Measurements from ENCODE around the gene FMN2. TPM values are rescaled to one million over a fixed set of nuclear protein-coding genes. Genes with fewer than 3 reads are reported as not detected.

The FMN2 gene
- total RNA-seq, 1 donor from 2014 or later: 3.5 TPM

- peaks cover 7% of the 10 kb centered on the region for H3K9me3 Mint-ChIP-seq (ENCODE audit: low read depth)
- no peak for DNase-seq (ENCODE audit: low spot score)
- peaks cover 17% of the 10 kb centered on the region for H3K4me1 Mint-ChIP-seq (ENCODE audit: low read depth)
- H3K27me3 Mint-ChIP-seq (ENCODE audit: low read depth): no peaks in the 10 kb centered on the region
- H3K27ac Mint-ChIP-seq (ENCODE audit: unreplicated experiment): no peak overlapping the region
- TF ChIP-seq, protein P1, sequence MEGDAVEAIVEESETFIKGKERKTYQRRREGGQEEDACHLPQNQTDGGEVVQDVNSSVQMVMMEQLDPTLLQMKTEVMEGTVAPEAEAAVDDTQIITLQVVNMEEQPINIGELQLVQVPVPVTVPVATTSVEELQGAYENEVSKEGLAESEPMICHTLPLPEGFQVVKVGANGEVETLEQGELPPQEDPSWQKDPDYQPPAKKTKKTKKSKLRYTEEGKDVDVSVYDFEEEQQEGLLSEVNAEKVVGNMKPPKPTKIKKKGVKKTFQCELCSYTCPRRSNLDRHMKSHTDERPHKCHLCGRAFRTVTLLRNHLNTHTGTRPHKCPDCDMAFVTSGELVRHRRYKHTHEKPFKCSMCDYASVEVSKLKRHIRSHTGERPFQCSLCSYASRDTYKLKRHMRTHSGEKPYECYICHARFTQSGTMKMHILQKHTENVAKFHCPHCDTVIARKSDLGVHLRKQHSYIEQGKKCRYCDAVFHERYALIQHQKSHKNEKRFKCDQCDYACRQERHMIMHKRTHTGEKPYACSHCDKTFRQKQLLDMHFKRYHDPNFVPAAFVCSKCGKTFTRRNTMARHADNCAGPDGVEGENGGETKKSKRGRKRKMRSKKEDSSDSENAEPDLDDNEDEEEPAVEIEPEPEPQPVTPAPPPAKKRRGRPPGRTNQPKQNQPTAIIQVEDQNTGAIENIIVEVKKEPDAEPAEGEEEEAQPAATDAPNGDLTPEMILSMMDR (IDR thresholded peaks at IDR 0.05): no peak
- H3K4me3 Mint-ChIP-seq (ENCODE audit: unreplicated experiment): no peak overlapping the region
- H3K36me3 Mint-ChIP-seq (ENCODE audit: low read depth): no peaks in the 10 kb centered on the region
Measured at GRCh38 chr1:240394353-240394752, 302.7 kb downstream of the FMN2 start.

DNA sequence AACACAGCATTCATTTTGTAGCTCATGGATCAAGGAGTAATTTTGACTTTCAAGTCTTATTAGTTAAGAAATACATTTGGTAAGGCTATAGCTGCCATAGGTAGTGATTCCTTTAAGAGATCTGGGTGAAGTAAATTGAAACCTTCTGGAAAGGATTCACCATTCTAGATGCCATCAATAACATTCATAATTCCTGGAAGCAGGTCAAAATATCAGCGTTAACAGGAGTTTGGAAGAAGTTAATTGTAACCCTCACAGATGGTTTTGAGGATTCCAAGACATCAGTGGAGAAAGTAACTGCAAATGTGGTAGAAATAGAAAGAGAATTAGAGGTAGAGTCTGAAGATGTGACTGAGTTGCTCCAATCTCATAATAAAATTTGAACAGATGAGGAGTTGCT is 303.7 kb downstream of the FMN2 start:
- no peak overlapping the region for H3K4me3 Mint-ChIP-seq (ENCODE audit: unreplicated experiment)

DNA sequence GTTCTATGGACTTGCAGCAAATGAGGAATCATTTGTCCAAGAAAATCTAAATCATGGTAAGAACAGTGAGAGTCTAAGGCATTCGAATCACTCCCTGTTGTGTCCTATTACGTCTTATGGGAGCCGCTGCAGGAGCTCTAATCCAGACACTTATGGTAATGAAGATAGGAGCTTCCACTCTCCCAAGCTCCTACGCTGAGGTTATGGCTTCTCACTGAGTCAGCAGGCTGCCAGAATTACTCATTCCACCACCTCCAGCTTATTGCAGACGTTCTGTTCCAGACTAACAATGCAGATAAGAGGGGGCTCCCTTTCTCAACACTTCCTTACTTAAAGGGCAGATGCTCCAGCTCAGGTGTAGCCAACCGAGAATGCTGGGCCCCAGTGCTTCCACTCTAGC is 307.7 kb downstream of the FMN2 start:
- H3K4me1 Mint-ChIP-seq (ENCODE audit: low read depth): peaks cover 16% of the 10 kb centered on the region
- no peak for DNase-seq (ENCODE audit: low spot score)
- H3K9me3 Mint-ChIP-seq (ENCODE audit: low read depth): no peaks in the 10 kb centered on the region
- no peaks in the 10 kb centered on the region for H3K36me3 Mint-ChIP-seq (ENCODE audit: low read depth)
- H3K27me3 Mint-ChIP-seq (ENCODE audit: low read depth): no peaks in the 10 kb centered on the region
- TF ChIP-seq, protein P1 (IDR thresholded peaks at IDR 0.05): no peak
- H3K27ac Mint-ChIP-seq (ENCODE audit: unreplicated experiment): peak overlapping the region; percentile 42
- no peak overlapping the region for H3K4me3 Mint-ChIP-seq (ENCODE audit: unreplicated experiment)

More for the DNA sequence above, 303.7 kb downstream of the FMN2 start:
- DNase-seq (ENCODE audit: low spot score): no peak
- H3K36me3 Mint-ChIP-seq (ENCODE audit: low read depth): no peaks in the 10 kb centered on the region
- H3K27me3 Mint-ChIP-seq (ENCODE audit: low read depth): no peaks in the 10 kb centered on the region
- no peak overlapping the region for H3K27ac Mint-ChIP-seq (ENCODE audit: unreplicated experiment)
- TF ChIP-seq, protein P1 (IDR thresholded peaks at IDR 0.05): no peak
- H3K9me3 Mint-ChIP-seq (ENCODE audit: low read depth): peaks cover 7% of the 10 kb centered on the region
- peaks cover 24% of the 10 kb centered on the region for H3K4me1 Mint-ChIP-seq (ENCODE audit: low read depth)

DNA sequence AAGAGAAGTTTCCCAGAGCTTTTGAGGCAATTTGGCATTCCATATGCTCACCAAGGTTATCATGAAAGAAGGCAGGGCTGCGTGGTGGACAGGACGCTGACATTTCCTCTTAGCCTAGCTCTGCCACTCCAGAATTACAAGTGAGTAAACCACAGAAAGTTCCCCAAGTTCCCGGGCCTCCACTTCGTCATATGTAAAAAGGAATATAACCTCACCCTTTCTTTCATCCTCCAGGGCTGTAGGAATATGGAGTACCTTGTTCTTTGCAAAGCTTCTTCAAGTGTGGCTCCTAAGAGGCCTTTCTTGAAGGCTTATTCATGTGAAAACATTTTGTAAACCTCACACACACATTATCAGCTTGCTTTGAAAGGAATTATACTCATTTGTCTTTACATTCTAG is 310.0 kb downstream of the FMN2 start:
- no peaks in the 10 kb centered on the region for H3K9me3 Mint-ChIP-seq (ENCODE audit: low read depth)
- H3K27ac Mint-ChIP-seq (ENCODE audit: unreplicated experiment): no peak overlapping the region
- H3K27me3 Mint-ChIP-seq (ENCODE audit: low read depth): no peaks in the 10 kb centered on the region
- no peak for DNase-seq (ENCODE audit: low spot score)
- H3K36me3 Mint-ChIP-seq (ENCODE audit: low read depth): no peaks in the 10 kb centered on the region
- TF ChIP-seq, protein P1 (IDR thresholded peaks at IDR 0.05): no peak
- H3K4me1 Mint-ChIP-seq (ENCODE audit: low read depth): peaks cover 16% of the 10 kb centered on the region
- no peak overlapping the region for H3K4me3 Mint-ChIP-seq (ENCODE audit: unreplicated experiment)

- Mint-ChIP-seq H3K27me3 (ENCODE audit: low read depth) (no peaks in the 10 kb centered on the region), H3K4me3 (ENCODE audit: unreplicated experiment) (no peak overlapping the region), H3K4me1 (ENCODE audit: low read depth) (peaks cover 16% of the 10 kb centered on the region), H3K27ac (ENCODE audit: unreplicated experiment) (no peak overlapping the region), H3K9me3 (ENCODE audit: low read depth) (no peaks in the 10 kb centered on the region), H3K36me3 (ENCODE audit: low read depth) (no peaks in the 10 kb centered on the region)
- TF ChIP-seq, protein P1 (IDR thresholded peaks at IDR 0.05): no peak
- no peak for DNase-seq (ENCODE audit: low spot score)
Measured at GRCh38 chr1:240402326-240402725, 310.6 kb downstream of the FMN2 start.
